OCI-M2 (cell line): ENCODE measurements around the gene MYBPHL.

Source experiments
- DNase-seq: peaks from one replicate; lab custom pipeline; 2025; ENCODE audit not compliant: unreplicated experiment; lab: John Stamatoyannopoulos, UW

The MYBPHL gene, protein sequence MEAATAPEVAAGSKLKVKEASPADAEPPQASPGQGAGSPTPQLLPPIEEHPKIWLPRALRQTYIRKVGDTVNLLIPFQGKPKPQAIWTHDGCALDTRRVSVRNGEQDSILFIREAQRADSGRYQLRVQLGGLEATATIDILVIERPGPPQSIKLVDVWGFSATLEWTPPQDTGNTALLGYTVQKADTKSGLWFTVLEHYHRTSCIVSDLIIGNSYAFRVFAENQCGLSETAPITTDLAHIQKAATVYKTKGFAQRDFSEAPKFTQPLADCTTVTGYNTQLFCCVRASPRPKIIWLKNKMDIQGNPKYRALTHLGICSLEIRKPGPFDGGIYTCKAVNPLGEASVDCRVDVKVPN

DNA sequence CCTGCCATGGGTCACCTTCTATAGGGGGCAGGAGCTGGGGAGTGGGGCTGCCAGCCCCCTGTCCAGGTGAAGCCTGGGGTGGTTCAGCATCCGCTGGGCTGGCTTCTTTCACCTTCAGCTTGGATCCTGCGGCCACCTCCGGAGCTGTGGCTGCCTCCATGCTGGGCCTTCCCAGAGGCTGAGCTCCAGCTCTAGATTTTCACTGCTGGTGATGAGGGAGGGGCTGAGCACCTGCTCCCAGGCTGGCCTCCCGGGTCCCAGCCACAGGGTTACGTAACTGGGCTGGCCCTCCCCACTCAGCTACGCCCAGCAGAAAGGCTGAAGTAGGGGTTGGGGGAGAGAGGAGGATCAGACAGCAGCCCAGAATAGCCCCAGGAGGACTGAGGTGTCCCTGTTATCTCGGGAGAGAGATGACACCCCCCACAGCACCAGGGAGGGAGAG is at the start of gene MYBPHL:
Gene MYBPHL (minus strand): TSS at position 180 of the 442 bp plus-strand sequence. CDS start 20 bp downstream, at position 160.
- DNase-seq, result no peak

DNA sequence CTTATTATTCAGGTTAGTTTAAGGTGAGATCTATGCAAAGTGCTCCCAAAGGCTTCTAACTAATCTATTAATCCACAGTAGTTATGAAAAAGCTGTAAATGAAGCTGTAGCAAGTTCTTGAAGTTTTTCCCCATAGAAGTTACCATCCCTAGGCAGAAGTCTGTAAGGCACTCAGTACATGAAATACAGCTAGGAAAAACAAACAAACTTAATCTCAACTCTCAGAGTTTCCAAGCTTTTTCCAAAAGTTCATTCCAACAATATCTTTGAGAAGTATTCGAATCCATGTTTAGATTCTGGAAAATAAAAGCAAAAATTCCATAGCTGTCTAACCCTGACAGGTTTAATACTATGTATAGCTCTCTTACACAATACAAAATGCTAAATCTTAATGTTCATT is 49.7 kb upstream of the MYBPHL start:
- no peak for DNase-seq

DNA sequence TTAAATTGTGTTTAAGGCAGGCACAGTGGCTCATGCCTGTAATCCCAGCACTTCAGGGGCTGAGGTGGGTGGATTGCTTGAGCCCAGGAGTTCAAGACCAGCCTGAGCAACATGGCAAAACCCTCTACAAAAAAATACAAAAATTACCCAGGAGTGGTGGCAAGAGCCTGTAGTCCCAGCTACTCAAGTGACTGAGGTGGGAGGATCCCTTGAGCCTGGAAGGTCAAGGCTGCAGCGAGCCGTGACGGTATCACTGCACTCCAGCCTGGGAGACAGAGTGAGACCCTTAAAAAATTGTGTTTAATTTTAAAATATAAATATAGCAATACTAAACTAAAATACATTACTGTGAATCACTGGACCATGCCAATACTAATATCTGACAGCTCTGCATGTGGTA is 48.1 kb upstream of the MYBPHL start:
- no peak for DNase-seq

DNA sequence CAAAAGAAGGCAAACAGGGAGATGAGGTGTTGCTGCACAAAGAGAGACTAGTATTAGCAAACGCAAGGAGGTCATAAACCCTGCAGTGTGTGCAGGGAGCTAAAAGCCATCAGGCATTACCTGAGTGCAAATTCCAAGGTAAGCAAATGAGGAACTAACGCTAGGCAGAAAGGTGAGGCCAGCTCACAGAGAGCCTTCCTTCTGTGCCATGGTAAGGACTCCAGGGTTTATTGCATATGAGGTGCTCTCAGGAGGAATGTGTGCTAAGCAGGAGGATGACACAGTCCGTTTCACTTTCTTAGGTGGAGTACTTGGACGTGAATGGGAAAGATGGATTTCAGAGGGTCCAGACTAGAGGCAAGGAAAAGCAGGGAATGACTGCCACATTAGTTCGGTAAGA is 44.6 kb upstream of the MYBPHL start:
- no peak for DNase-seq

DNA sequence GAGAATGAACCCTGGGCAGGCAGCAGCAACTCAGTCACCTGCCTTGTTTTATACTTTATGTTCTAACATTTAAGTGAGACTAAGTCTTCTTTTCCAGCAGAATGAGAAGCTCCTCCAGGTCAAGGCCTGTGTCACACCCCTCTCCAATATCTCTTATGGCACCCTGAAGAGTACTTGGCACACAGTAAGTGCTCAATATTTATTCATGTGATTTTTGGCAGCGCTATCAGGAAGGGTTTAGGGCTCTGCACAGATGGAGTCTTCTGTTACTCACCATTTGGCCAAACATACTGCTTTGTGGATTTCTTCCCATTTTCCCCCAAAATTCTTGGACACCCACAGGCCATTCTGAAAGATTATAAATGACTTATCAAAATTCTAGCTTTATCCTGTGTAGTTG is 43.8 kb upstream of the MYBPHL start:
- no peak for DNase-seq

DNA sequence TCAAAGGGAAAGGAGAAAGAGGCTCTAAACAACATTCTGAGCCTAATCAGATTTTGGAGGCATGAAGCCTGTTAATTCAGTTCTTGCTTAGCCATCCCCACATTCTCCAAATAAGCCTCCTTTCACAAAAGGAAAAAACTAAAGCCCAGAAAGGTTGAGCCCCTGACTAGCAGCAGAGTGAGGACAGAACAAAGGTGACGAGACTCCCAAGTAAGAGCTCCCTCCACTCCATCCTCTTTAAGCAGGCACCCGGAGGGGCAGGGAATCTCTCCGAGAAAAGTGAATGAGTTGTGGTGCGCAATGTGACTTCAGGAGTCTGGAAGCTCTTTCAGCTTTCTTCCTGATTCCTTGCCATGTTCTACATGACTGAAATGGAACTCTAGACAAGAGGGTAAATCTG is 43.4 kb upstream of the MYBPHL start:
- no peak for DNase-seq

DNA sequence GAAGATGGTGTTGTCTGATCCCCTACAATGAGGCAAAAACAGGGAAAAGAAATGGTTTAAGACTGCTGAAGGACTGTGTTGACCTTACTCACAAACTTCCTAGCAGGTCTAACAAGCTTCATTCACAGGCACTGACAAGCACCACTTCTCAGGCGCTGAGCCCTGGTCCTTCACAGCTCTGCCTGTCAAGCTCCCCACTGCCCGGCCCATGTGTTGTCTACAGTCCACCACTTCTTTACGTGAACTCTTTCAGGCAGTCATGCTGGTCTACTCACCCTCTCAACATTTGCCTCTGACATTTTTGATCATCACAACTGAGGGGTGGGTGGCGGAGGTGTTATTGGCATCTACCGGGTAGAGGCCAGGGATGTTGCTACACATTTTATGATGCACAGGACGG is 40.7 kb upstream of the MYBPHL start:
- DNase-seq, result no peak

DNA sequence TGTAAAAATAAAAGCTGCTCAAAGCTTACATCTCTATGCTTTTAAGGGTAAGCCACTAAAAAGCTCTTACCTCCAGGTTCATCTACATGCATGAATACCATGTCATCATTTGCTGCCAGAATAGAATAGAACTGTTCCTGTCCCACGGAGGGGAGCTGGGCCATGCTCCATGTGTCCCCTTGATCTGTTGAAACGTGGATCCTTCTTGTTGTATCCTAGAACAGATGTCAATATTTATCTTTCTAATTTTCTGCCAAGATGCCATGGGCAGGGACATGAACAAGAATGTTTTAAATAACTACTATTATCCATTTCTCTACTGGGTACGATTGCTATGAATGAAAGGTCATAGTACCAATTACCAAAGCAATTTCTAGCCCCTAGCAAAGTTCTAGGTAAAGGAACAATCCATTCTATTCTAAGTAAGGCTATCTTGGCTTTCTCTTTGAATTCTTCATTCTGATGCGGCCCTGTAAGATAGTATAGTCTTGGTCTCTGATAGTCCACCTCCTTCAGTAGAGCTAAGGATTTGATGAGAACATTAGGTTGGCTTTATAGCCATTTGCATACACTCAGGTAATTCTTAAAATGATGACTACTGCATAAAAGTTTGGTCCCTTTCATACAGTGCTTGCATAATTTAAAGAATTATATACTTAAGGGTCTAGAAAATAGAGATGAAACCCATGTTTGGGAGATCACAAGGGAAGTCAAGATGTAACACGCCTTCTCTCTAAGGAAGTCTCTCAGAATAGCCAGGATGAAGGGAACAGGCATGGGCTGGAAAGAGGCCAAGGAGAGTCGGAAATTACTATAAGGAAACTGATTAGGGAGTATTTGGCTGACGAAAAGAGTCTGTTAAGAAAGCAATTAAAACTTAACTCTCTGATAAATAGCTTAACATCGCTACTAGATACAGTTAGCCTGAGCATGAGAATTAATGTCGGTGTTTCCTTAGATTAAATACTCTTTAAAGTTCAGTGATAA is 35.4 kb upstream of the MYBPHL start:
- no peak for DNase-seq

DNA sequence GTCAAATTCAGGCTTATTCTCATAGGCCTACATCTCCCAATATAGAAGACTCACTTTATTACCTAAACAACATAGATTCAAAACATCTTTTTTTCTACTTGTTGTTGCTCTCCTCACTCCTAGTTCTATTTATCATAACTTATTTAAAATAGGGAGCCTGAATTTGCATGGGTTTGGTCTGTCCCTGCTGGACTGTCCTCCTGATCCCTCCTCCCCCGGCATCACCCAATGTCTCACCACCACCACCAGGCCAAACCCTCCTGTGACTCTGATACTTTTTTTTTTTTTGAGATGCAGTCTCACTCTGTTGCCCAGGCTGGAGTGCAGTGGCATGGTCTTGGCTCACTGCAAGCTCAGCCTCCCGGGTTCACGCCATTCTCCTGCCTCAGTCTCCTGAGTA is 31.8 kb upstream of the MYBPHL start:
- no peak for DNase-seq

DNA sequence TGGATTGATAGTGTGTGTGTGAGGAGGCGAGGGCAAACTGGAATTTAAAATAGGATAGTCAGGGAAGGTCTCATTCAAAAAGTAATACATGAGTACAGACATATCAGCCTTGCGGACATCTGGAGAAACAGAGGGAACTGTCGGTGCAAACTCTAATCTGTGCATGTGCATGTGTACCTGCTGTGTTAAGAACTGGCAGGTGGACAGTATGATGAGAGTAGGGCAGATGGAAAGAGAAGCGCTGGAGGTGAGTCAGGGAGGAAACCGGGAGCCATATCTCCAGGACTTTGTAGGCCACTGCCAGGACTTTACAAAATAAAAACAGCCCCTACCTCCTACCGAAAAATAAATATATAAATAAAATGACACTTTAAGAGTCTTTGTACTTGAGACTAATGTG is 31.3 kb upstream of the MYBPHL start:
- no peak for DNase-seq

DNA sequence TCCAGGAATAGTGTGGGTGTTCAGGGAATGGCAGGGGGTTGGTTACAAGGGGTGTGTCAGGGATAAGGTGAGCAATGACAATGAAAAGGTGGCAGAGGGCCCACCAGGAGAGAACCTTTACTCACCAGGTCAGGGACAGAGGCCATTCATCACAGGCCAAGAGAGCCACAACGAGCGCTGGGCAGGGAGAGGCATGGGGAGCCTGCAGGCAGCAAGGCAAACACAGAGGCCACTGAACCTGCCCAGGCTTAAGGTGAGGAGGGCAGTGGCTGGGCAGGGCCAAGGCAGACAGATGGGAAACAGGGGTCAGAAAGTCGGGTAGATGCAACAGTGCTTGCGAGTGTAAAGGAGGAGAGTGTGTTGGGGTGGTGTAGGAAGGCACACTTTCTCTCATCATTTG is 28.3 kb upstream of the MYBPHL start:
- no peak for DNase-seq

DNA sequence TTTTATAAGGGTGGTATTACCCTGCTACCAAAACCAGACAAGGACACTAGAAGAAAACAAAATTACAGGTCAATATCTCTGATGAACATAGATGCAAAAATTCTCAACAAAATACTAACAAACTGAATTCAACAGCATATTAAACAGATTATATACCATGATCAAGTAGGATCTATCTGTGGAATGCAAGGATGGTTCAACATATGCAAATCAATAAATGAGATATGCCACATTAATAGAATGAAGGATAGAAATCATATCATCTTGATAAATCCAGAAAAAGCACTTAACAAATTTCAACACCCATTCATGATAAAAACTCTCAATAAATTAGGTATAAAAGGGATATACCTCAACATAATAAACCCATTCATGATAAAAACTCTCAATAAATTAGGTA is 24.3 kb upstream of the MYBPHL start:
- DNase-seq, result no peak

DNA sequence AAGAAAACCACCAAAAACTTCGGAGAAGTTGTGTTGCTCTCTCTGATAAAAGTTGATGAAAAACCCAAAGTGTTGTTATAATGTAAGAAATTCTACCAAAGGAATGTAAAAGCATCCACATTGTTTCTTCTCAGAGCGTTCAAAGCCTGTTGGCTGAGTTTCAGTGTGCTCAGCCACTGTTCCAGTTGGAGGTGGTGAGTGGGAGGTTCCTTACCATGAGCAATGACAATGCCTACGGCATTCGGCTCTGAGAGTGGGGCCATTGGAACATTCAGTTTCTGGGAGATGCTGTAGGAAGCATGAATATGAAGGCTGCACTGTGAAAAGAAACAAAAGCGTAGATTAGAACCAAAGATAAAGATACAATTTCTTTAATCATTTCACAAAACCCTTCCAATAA is 20.5 kb upstream of the MYBPHL start:
- no peak for DNase-seq

DNA sequence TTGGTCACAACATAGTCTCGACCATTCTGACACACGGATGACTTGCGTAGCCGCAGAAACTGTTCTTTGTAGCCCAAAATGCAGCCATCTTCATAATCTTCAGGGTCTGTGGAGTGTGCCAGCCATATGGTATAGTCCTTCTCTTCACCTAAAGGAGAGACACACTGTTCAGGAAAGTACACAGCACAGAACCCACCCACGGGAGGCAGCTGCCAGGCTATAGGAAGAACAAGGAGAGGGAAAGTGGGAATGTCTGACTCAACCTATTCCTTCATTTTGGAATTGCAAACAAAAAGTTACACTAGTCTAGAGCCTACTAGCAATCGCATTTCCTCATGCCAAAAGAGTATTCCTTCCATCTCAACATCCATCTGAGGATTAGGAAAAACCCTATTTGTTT is 16.2 kb upstream of the MYBPHL start:
- DNase-seq, result no peak

DNA sequence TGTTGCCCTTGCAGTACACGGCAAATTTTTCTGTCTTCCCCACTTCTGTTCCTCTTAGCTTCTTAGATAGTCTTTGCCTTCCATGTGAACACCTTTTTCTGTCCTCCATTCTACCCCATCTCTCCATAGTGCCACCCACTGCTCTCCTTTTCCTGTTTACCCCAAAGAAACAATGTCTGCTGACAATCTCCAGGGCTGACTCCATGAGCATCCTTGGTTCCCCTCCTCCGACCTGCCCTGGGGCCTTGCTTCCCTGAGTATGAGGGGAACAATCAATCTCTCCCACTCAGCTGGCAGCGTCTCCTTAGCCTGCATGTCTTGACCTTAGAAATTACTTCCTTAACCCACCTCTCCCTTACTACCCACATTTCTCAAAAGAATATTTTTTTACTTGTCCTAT is 12.3 kb upstream of the MYBPHL start:
- no peak for DNase-seq

DNA sequence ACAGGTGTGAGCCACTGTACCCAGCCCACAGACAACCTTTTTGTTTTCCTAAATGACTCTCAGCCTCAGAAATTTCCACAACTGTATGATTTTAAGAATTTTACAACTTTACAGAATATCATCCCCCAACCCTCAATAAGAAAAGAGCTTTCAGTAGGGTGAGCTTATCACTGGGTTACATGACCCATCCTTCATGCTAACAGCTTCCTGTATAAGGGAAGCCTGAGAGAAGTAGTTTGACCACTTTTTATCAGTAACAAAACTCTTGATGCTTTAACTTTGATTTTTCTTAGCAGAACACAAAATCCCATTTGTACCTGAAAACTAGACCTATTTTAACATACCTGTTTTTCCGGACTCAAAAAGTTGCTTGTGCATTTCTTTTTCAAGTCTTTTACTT is 9.7 kb upstream of the MYBPHL start:
- DNase-seq, result no peak

DNA sequence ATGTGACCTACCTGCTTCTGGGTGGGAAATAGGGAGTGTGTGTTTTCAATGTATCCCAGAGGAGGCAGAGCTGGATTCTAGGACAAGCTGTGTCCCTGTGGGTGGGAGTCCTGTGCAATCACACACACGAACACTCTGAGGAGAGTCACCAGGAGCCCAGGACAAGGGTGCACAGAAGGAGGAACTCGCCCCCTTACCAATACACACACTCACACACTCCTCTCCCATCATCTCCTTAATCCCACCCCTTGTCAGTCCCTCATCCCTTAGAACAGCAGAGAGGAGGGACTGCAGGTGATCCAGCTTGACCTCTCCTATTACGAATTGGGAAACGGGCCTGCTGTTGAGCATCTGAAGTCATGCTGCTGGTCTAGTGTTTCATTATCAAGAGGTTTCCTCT is 8.5 kb upstream of the MYBPHL start:
- DNase-seq, result no peak

DNA sequence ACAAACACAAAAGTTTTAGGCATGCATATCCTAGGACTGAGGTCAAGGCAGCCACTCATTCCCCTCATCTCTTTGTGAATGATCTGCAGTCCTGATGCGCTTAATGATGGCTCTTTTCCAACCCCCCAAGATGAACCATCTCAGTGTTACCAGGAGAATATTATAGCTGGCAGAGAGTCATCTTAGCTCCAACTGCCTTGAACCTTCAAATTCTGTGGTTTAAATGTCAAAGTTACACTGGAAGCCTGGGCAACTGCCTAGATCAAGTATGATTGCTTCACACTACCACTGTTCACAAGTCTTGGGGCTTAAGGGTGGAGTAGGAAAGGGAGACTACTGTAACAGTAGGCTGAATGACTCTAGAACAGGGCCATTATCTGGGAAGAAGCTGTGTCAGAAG is 8.0 kb upstream of the MYBPHL start:
- DNase-seq, result no peak

DNA sequence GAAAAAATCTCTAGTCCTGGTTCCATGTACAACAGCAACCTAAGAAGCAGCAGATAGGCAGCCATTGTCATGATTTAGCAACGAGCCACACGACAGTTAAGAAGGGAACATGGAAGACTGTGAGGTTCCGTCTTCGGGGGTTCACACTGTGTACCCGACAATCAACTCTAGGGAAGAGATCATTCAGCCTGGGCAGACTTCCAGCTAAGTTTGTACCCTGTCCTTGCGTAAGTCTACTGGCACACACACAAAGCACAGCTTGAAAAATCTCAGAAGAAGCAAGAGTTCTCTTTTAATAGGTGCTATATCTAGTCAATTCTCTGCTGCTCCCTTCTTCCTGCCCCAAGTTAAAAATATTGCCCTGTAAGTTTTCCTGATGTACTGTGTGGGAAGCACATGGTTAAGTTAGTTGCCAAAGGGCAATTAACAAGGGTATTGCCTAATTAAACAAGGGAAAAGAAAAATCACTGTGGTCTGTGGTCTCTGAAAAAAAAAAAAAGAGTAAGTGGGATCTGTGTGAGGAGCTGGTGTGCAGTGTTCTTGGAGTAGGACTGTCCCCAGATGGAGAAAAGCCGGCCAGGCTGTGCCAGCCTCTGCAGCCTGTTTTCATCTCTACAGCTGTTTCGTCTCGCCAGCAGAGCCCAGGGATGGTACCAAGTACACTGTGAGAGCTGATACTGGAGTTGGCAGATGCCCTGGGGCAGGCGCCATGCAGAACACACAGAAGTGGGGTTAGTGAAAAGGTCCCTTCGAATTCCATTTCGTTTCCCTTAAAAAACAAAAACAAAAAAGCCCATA is 6.4 kb upstream of the MYBPHL start:
- no peak for DNase-seq

DNA sequence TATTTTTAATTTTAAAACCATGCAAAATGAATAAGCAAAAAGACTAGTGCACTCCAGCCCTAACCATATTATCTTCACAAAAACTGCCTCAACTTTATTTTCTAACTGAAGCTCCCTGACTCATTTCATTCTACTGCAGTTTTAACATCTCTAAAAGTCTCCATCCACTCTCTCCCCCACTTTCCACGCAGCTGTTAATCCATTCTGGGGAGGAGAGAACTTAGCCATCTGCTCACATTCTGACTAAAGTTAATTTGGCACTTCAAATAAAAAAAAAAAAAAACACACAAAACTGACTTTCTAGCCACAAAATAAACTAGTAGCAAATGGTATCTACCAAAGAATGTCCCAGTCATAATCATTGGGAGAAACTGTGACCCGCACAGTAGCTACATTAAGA is 5.4 kb upstream of the MYBPHL start:
- DNase-seq, result no peak

DNA sequence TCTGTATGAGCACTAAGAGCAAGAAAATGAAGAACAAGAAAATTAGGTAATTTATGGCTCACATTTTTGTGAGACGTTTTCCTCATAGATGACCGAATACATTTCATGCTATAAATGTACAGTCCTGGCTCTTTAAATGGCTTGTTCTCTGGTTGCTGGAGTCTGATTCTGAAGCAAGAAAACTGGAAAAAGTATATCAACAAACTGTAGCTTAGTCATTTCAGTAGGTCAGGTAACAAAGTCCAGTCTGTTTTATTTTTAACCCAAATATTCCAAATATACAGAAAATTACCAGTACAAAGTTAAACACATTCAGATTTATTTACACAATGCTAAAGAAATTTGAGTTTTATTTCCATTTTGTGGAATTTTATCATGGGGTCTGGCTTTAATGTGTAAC is 2.5 kb upstream of the MYBPHL start:
- DNase-seq, result no peak
